NT2/D1 (cell line): ENCODE results near the gene DES.
"Not testable (repeated sequence)": the region's sequence is repeated elsewhere in the genome, so short reads cannot be mapped to it uniquely, and the experiment has no call there.

ENCODE experiments used
- DNase-seq: peaks from one replicate; pipeline ENCODE4 v3.0.0-alpha.2; 2011; ENCODE audit warnings: low read depth, low spot score
- H3K27me3 ChIP-seq: 2 replicates; pipeline ENCODE4 v1.6.0; 2011; ENCODE audit warnings: mild to moderate bottlenecking; ENCODE audit not compliant: insufficient read length, insufficient read depth
- H3K36me3 ChIP-seq: 2 replicates; pipeline ENCODE4 v1.6.1; 2011; ENCODE audit warnings: mild to moderate bottlenecking, low read length, mixed read lengths; ENCODE audit not compliant: insufficient read depth, insufficient read length
- H3K4me1 ChIP-seq: 2 replicates; pipeline ENCODE4 v1.5.1; 2011; ENCODE audit not compliant: insufficient read depth, insufficient read length
- H3K4me3 ChIP-seq: 2 replicates; pipeline ENCODE4 v1.5.1; 2011; ENCODE audit warnings: low read depth; ENCODE audit not compliant: insufficient read length
- H3K9ac ChIP-seq: 2 replicates; pipeline ENCODE4 v1.6.0; 2011; ENCODE audit warnings: low read depth; ENCODE audit not compliant: insufficient read length
- H3K9me3 ChIP-seq: 2 replicates; pipeline ENCODE4 v1.5.1; 2011; ENCODE audit warnings: mild to moderate bottlenecking, low read length; ENCODE audit not compliant: insufficient read depth
- SUZ12 ChIP-seq: IDR thresholded peaks from 2 replicates; pipeline ENCODE4 v1.6.1; 2011; ENCODE audit not compliant: insufficient read length, insufficient read depth; ENCODE audit errors: extremely low read depth
- YY1 ChIP-seq: IDR thresholded peaks from 2 replicates; pipeline ENCODE4 v1.6.1; 2011; ENCODE audit not compliant: insufficient read length, insufficient read depth
- ZNF274 ChIP-seq: IDR thresholded peaks from 2 replicates; pipeline ENCODE4 v1.6.1; 2011; ENCODE audit warnings: mild to moderate bottlenecking, low read depth, low read length

The DES gene

GRCh38 chr2:219392754-219393153, 25.4 kb upstream of the DES start:
- H3K4me3 ChIP-seq, result no peak overlapping the region
- H3K4me1 ChIP-seq, result no peaks in the 10 kb centered on the region
- H3K9ac ChIP-seq, result no peak overlapping the region
- DNase-seq, result no peak
- no peaks in the 10 kb centered on the region for H3K9me3 ChIP-seq
- no peak for TF ChIP-seq SUZ12
- TF ChIP-seq ZNF274, result no peak
- no peak for TF ChIP-seq YY1
- no peaks in the 10 kb centered on the region for H3K36me3 ChIP-seq
- H3K27me3 ChIP-seq, result peaks cover 3% of the 10 kb centered on the region

- not testable (repeated sequence) for H3K4me1 ChIP-seq, H3K4me3 ChIP-seq, DNase-seq, H3K36me3 ChIP-seq, H3K27me3 ChIP-seq, H3K9ac ChIP-seq, H3K9me3 ChIP-seq
These were observed 23.1 kb upstream of the DES start for GRCh38 chr2:219395056-219395455.

GRCh38 chr2:219395609-219396008, 22.6 kb upstream of the DES start:
- no peaks in the 10 kb centered on the region for H3K36me3 ChIP-seq
- H3K27me3 ChIP-seq, result peaks cover 2% of the 10 kb centered on the region
- peaks cover 11% of the 10 kb centered on the region for H3K4me1 ChIP-seq
- H3K9ac ChIP-seq, result no peak overlapping the region
- no peak overlapping the region for H3K4me3 ChIP-seq
- no peaks in the 10 kb centered on the region for H3K9me3 ChIP-seq
- DNase-seq, result no peak
- no peak for TF ChIP-seq YY1
- TF ChIP-seq SUZ12, result no peak
- no peak for TF ChIP-seq ZNF274

- Histone ChIP-seq H3K9me3 (no peaks in the 10 kb centered on the region), H3K4me1 (peaks cover 16% of the 10 kb centered on the region), H3K4me3 (no peak overlapping the region), H3K9ac (no peak overlapping the region), H3K27me3 (peaks cover 2% of the 10 kb centered on the region), H3K36me3 (no peaks in the 10 kb centered on the region)
- TF ChIP-seq SUZ12, result no peak
- TF ChIP-seq ZNF274, result no peak
- TF ChIP-seq YY1, result no peak
- DNase-seq, result no peak
These were observed 21.2 kb upstream of the DES start for GRCh38 chr2:219396863-219397457.

GRCh38 chr2:219398721-219399363, 19.3 kb upstream of the DES start:
- Histone ChIP-seq H3K9ac (no peak overlapping the region), H3K4me1 (peaks cover 21% of the 10 kb centered on the region), H3K4me3 (no peak overlapping the region), H3K36me3 (no peaks in the 10 kb centered on the region), H3K9me3 (no peaks in the 10 kb centered on the region), H3K27me3 (peaks cover 2% of the 10 kb centered on the region)
- TF ChIP-seq YY1 (no peak), SUZ12 (no peak), ZNF274 (no peak)
- no peak for DNase-seq

GRCh38 chr2:219399716-219400478, 18.3 kb upstream of the DES start:
- Histone ChIP-seq H3K36me3 (no peaks in the 10 kb centered on the region), H3K9ac (no peak overlapping the region), H3K4me1 (peaks cover 29% of the 10 kb centered on the region), H3K27me3 (peaks cover 2% of the 10 kb centered on the region), H3K9me3 (no peaks in the 10 kb centered on the region), H3K4me3 (no peak overlapping the region)
- TF ChIP-seq YY1 (no peak), ZNF274 (no peak), SUZ12 (no peak)
- DNase-seq, result no peak

GRCh38 chr2:219400562-219400961, 17.6 kb upstream of the DES start:
- Histone ChIP-seq H3K36me3 (no peaks in the 10 kb centered on the region), H3K4me1 (peaks cover 36% of the 10 kb centered on the region), H3K9me3 (no peaks in the 10 kb centered on the region), H3K9ac (no peak overlapping the region), H3K27me3 (peaks cover 2% of the 10 kb centered on the region), H3K4me3 (no peak overlapping the region)
- no peak for TF ChIP-seq ZNF274
- TF ChIP-seq YY1, result no peak
- TF ChIP-seq SUZ12, result no peak
- no peak for DNase-seq
